ENCODE results near the gene TMEM91. TPM values are rescaled to one million over a fixed set of nuclear protein-coding genes. Genes with fewer than 3 reads are reported as not detected.
A peak's percentile ranks its signal among the peaks of the same experiment; 100 is the strongest.

The TMEM91 gene
- total and polyA plus RNA-seq, 2 donors (not counting 1 experiment from before 2014, with no cell fraction given), result 3.7 to 9.7 TPM

DNA sequence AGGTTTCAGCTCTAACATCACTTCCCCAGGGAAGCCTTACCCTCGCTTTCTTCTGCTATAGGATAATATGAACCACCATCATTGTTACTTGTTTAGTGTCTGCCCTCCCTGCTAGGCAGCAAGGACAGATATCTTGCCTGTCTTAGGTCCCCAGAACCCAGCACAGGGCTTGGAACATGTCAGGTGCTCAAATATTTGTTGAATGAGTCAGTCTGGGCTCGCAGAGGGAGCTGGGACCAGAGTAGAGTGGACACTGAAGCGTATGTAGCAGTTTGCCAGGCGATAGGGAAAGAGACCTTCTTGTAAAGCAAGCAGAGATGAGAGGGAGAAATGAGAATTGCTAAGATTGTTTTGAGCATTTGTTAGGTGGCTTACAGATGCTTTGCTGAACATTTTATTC lies 33.0 kb downstream of the TMEM91 start:
- H3K79me2 ChIP-seq (ENCODE audit: control insufficient read depth, insufficient read depth, low read length), result no peaks in the 10 kb centered on the region
- DNase-seq (ENCODE audit: low read depth in 2 of 2), result peak; percentile 12 to 59
- H3K9ac ChIP-seq (ENCODE audit: insufficient read depth, low read length), result no peak overlapping the region
- no peaks in the 10 kb centered on the region for H3K36me3 ChIP-seq (ENCODE audit: control insufficient read depth, insufficient read depth, low read length)
- H3K4me1 ChIP-seq (ENCODE audit: control insufficient read depth, extremely low read depth, insufficient read depth, low read length), result no peaks in the 10 kb centered on the region
- H3K27ac ChIP-seq (ENCODE audit: insufficient read depth, low read length), result no peak overlapping the region
- TF ChIP-seq EZH2 (IDR thresholded peaks at IDR 0.05; ENCODE audit: low read length, missing control alignments), result no peak
- TF ChIP-seq, protein P1, sequence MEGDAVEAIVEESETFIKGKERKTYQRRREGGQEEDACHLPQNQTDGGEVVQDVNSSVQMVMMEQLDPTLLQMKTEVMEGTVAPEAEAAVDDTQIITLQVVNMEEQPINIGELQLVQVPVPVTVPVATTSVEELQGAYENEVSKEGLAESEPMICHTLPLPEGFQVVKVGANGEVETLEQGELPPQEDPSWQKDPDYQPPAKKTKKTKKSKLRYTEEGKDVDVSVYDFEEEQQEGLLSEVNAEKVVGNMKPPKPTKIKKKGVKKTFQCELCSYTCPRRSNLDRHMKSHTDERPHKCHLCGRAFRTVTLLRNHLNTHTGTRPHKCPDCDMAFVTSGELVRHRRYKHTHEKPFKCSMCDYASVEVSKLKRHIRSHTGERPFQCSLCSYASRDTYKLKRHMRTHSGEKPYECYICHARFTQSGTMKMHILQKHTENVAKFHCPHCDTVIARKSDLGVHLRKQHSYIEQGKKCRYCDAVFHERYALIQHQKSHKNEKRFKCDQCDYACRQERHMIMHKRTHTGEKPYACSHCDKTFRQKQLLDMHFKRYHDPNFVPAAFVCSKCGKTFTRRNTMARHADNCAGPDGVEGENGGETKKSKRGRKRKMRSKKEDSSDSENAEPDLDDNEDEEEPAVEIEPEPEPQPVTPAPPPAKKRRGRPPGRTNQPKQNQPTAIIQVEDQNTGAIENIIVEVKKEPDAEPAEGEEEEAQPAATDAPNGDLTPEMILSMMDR (conservative IDR thresholded peaks at IDR 0.05 in 1 of 2, IDR thresholded peaks at IDR 0.05 in 1 of 2; ENCODE audit: low read depth in 1 of 2, low read length in 2 of 2), result no peak
- no peaks in the 10 kb centered on the region for H3K9me3 ChIP-seq (ENCODE audit: control insufficient read depth, insufficient read depth, low read depth, low read length)
- H4K20me1 ChIP-seq (ENCODE audit: control insufficient read depth, extremely low read depth, insufficient read depth, low read length), result no peaks in the 10 kb centered on the region
- no peaks in the 10 kb centered on the region for H3K27me3 ChIP-seq (ENCODE audit: control insufficient read depth, insufficient read depth, low read length)
- no peak overlapping the region for H3K4me2 ChIP-seq (ENCODE audit: extremely low read depth, insufficient read depth, low read length)
- H3K4me3 ChIP-seq (replicated peaks in 1 of 4; ENCODE audit: control extremely low read depth in 1 of 4, insufficient read depth in 1 of 4, low read depth in 3 of 4, low read length in 4 of 4), result no peak overlapping the region
- no peak overlapping the region for H2AFZ ChIP-seq (ENCODE audit: low read length)

DNA sequence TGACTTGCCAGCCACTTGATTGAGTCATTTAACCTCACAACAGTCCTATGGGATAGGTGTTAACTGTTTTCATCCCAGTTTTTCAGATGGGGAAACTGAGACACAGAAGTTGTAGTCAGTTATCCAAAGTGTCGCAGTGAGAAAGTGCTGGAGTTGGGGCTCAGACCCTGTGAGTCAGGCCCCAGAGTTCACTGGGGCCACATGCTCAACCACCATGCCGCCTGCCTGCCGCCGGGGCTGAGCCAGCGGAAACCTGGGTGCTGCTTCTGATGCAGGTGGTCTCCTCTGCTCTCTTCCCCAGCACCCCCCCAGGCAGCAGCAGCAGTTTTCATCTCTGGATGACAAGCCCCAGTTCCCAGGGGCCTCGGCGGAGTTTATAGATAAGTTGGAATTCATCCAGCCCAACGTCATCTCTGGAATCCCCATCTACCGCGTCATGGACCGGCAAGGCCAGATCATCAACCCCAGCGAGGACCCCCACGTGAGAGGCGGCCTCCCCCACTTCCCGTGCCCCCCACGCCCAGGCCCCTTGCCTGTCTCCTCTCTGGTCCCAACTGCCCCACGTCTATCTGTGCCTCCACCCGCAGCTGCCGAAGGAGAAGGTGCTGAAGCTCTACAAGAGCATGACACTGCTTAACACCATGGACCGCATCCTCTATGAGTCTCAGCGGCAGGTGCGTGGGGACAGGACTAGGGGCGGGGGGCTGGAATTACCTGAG lies 34.2 kb downstream of the TMEM91 start:
- H3K79me2 ChIP-seq (ENCODE audit: control insufficient read depth, insufficient read depth, low read length), result no peaks in the 10 kb centered on the region
- H4K20me1 ChIP-seq (ENCODE audit: control insufficient read depth, extremely low read depth, insufficient read depth, low read length), result no peaks in the 10 kb centered on the region
- DNase-seq (ENCODE audit: low read depth in 2 of 2), result no peak
- no peak overlapping the region for H3K9ac ChIP-seq (ENCODE audit: insufficient read depth, low read length)
- peaks cover 3% of the 10 kb centered on the region for H3K36me3 ChIP-seq (ENCODE audit: control insufficient read depth, insufficient read depth, low read length)
- no peak overlapping the region for H2AFZ ChIP-seq (ENCODE audit: low read length)
- H3K4me1 ChIP-seq (ENCODE audit: control insufficient read depth, extremely low read depth, insufficient read depth, low read length), result no peaks in the 10 kb centered on the region
- H3K9me3 ChIP-seq (ENCODE audit: control insufficient read depth, insufficient read depth, low read depth, low read length), result no peaks in the 10 kb centered on the region
- H3K4me3 ChIP-seq (replicated peaks in 1 of 4; ENCODE audit: control extremely low read depth in 1 of 4, insufficient read depth in 1 of 4, low read depth in 3 of 4, low read length in 4 of 4), result no peak overlapping the region
- H3K27me3 ChIP-seq (ENCODE audit: control insufficient read depth, insufficient read depth, low read length), result no peaks in the 10 kb centered on the region
- no peak overlapping the region for H3K4me2 ChIP-seq (ENCODE audit: extremely low read depth, insufficient read depth, low read length)
- no peak overlapping the region for H3K27ac ChIP-seq (ENCODE audit: insufficient read depth, low read length)
- TF ChIP-seq EZH2 (IDR thresholded peaks at IDR 0.05; ENCODE audit: low read length, missing control alignments), result no peak
- TF ChIP-seq, protein P1 (conservative IDR thresholded peaks at IDR 0.05 in 1 of 2, IDR thresholded peaks at IDR 0.05 in 1 of 2; ENCODE audit: low read depth in 1 of 2, low read length in 2 of 2), result no peak

DNA sequence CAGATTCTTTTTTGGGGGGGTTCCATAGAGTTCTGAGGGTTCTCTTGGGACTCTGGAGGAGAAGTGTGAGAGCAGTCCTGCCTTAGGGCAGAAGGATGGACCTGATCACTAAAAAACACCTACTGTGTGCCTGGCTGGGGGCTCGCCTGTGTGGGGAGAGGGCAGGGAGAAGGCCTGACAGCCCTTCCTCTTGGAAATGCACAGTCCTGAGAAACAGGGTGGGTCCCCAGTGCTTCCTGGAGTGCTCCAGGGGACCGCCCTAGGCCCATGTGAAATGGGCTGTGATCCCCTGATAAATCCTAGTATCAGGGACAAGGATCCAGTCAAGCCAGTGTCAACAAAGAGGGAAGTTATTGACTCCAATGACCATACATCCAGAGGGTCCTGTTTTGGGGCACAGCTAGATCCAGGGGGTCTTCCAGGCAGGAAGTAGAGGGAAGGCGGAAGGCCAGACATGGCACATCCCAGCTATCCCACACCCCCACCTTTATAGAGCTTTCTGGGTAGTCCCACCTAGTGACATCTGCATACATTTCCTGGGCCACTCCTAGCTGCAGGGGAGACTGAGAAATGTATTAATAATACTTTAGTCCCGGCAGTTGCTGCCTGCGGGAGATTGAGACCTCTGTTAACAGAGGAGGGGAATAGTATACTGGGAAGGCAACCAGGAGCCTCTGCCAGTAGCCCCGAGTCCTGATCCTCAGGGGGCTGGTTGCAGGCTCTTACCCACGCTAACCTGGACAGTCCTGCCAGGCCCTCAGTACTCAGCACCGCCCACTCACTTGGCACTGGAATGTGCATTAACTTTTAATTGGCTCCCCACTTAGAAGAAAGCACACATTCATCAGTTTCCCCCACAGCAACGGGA lies 35.0 kb downstream of the TMEM91 start:
- Histone ChIP-seq H4K20me1 (ENCODE audit: control insufficient read depth, extremely low read depth, insufficient read depth, low read length) (no peaks in the 10 kb centered on the region), H3K27ac (ENCODE audit: insufficient read depth, low read length) (no peak overlapping the region), H3K79me2 (ENCODE audit: control insufficient read depth, insufficient read depth, low read length) (no peaks in the 10 kb centered on the region), H3K9ac (ENCODE audit: insufficient read depth, low read length) (no peak overlapping the region), H3K4me2 (ENCODE audit: extremely low read depth, insufficient read depth, low read length) (no peak overlapping the region), H3K4me3 (replicated peaks in 1 of 4; ENCODE audit: control extremely low read depth in 1 of 4, insufficient read depth in 1 of 4, low read depth in 3 of 4, low read length in 4 of 4) (no peak overlapping the region), H3K4me1 (ENCODE audit: control insufficient read depth, extremely low read depth, insufficient read depth, low read length) (no peaks in the 10 kb centered on the region), H2AFZ (ENCODE audit: low read length) (no peak overlapping the region), H3K36me3 (ENCODE audit: control insufficient read depth, insufficient read depth, low read length) (peaks cover 3% of the 10 kb centered on the region), H3K9me3 (ENCODE audit: control insufficient read depth, insufficient read depth, low read depth, low read length) (no peaks in the 10 kb centered on the region), H3K27me3 (ENCODE audit: control insufficient read depth, insufficient read depth, low read length) (no peaks in the 10 kb centered on the region)
- no peak for TF ChIP-seq EZH2 (IDR thresholded peaks at IDR 0.05; ENCODE audit: low read length, missing control alignments)
- TF ChIP-seq, protein P1 (conservative IDR thresholded peaks at IDR 0.05 in 1 of 2, IDR thresholded peaks at IDR 0.05 in 1 of 2; ENCODE audit: low read depth in 1 of 2, low read length in 2 of 2), result no peak
- DNase-seq (ENCODE audit: low read depth in 2 of 2), result no peak

Data from fibroblast of lung (primary cell).